SK-N-MC (cell line): ENCODE data around the gene FSTL4.

Source experiments
- DNase-seq: peaks from one replicate; pipeline ENCODE4 v3.0.0-alpha.2; 2011; ENCODE audit warnings: low read depth, low spot score
- H3K27ac ChIP-seq: fragments of 200-600 bp; sonication (generic); 2 replicates; pipeline ENCODE4 v1.5.1; 2016; ENCODE audit warnings: mixed run types
- H3K36me3 ChIP-seq: fragments of 200-600 bp; sonication (generic); 2 replicates; pipeline ENCODE4 v1.6.1; 2017; ENCODE audit warnings: antibody characterized with exemption, low read length, mixed read lengths; ENCODE audit not compliant: insufficient read depth
- H3K4me3 ChIP-seq: fragments of 200-600 bp; sonication (generic); 2 replicates; pipeline ENCODE4 v1.5.1; 2016
- H3K9ac ChIP-seq: fragments of 200-600 bp; sonication (generic); 2 replicates; pipeline ENCODE4 v1.8.0; 2017; ENCODE audit warnings: mixed run types, mixed read lengths; ENCODE audit not compliant: insufficient read length
- H3K9me3 ChIP-seq: fragments of 200-600 bp; sonication (generic); 2 replicates; pipeline ENCODE4 v1.6.1; 2017; ENCODE audit warnings: low read depth, mild to moderate bottlenecking, antibody characterized with exemption, low read length, moderate library complexity, mixed read lengths
- EZH2 ChIP-seq: fragments of 200-600 bp; sonication (generic); IDR thresholded peaks from one replicate; pipeline ENCODE4 v1.6.1; 2017; ENCODE audit warnings: antibody characterized with exemption
- FOXP2 ChIP-seq: optimal IDR thresholded peaks from 2 replicates; pipeline ENCODE3; 2011; ENCODE audit warnings: mild to moderate bottlenecking, moderate library complexity; ENCODE audit not compliant: insufficient read depth; ENCODE audit errors: extremely low read length, control extremely low read depth
- POLR2AphosphoS5 ChIP-seq: IDR thresholded peaks from 2 replicates; pipeline ENCODE4 v1.6.1; 2012; ENCODE audit warnings: mild to moderate bottlenecking, low read depth, low read length, borderline replicate concordance

FSTL4 gene

GRCh38 chr5:133643365-133643764, 31.0 kb upstream of the FSTL4 start:
- no peak for DNase-seq
- no peak overlapping the region for H3K4me3 ChIP-seq
- no peaks in the 10 kb centered on the region for H3K36me3 ChIP-seq
- H3K9ac ChIP-seq = no peak overlapping the region
- no peak overlapping the region for H3K27ac ChIP-seq
- TF ChIP-seq EZH2 (no peak), POLR2AphosphoS5 (no peak), FOXP2 (no peak)
- no peaks in the 10 kb centered on the region for H3K9me3 ChIP-seq

GRCh38 chr5:133642153-133642722, 29.9 kb upstream of the FSTL4 start:
- no peak overlapping the region for H3K27ac ChIP-seq
- TF ChIP-seq POLR2AphosphoS5 (no peak), EZH2 (no peak), FOXP2 (no peak)
- no peaks in the 10 kb centered on the region for H3K9me3 ChIP-seq
- no peak overlapping the region for H3K9ac ChIP-seq
- no peak overlapping the region for H3K4me3 ChIP-seq
- no peaks in the 10 kb centered on the region for H3K36me3 ChIP-seq
- DNase-seq = no peak

- no peak overlapping the region for H3K4me3 ChIP-seq
- no peak for TF ChIP-seq EZH2
- no peak for TF ChIP-seq POLR2AphosphoS5
- no peak for TF ChIP-seq FOXP2
- H3K27ac ChIP-seq = no peak overlapping the region
- H3K36me3 ChIP-seq = no peaks in the 10 kb centered on the region
- no peak for DNase-seq
- no peaks in the 10 kb centered on the region for H3K9me3 ChIP-seq
- no peak overlapping the region for H3K9ac ChIP-seq
These were observed 29.3 kb upstream of the FSTL4 start for GRCh38 chr5:133641683-133642082.

- no peak for DNase-seq
- TF ChIP-seq POLR2AphosphoS5 (no peak), EZH2 (no peak), FOXP2 (no peak)
These were observed 27.6 kb upstream of the FSTL4 start for GRCh38 chr5:133639850-133640528.

GRCh38 chr5:133638436-133638835, 26.1 kb upstream of the FSTL4 start:
- Histone ChIP-seq H3K36me3 (no peaks in the 10 kb centered on the region), H3K4me3 (no peak overlapping the region), H3K9ac (no peak overlapping the region), H3K9me3 (no peaks in the 10 kb centered on the region), H3K27ac (no peak overlapping the region)
- DNase-seq = no peak
- TF ChIP-seq POLR2AphosphoS5 (no peak), FOXP2 (no peak), EZH2 (no peak)

More at GRCh38 chr5:133639850-133640528, 27.6 kb upstream of the FSTL4 start:
- Histone ChIP-seq H3K4me3 (no peak overlapping the region), H3K9ac (no peak overlapping the region), H3K27ac (no peak overlapping the region), H3K9me3 (no peaks in the 10 kb centered on the region), H3K36me3 (no peaks in the 10 kb centered on the region)

GRCh38 chr5:133637206-133637605, 24.9 kb upstream of the FSTL4 start:
- TF ChIP-seq POLR2AphosphoS5 (no peak), FOXP2 (no peak), EZH2 (no peak)
- DNase-seq = no peak
- no peak overlapping the region for H3K27ac ChIP-seq
- no peak overlapping the region for H3K9ac ChIP-seq
- H3K9me3 ChIP-seq = no peaks in the 10 kb centered on the region
- H3K36me3 ChIP-seq = no peaks in the 10 kb centered on the region
- no peak overlapping the region for H3K4me3 ChIP-seq

GRCh38 chr5:133635051-133635450, 22.7 kb upstream of the FSTL4 start:
- Histone ChIP-seq H3K36me3 (no peaks in the 10 kb centered on the region), H3K4me3 (no peak overlapping the region), H3K27ac (no peak overlapping the region), H3K9ac (no peak overlapping the region), H3K9me3 (no peaks in the 10 kb centered on the region)
- no peak for DNase-seq
- TF ChIP-seq FOXP2 = no peak
- no peak for TF ChIP-seq EZH2
- no peak for TF ChIP-seq POLR2AphosphoS5

- Histone ChIP-seq H3K9me3 (no peaks in the 10 kb centered on the region), H3K36me3 (no peaks in the 10 kb centered on the region), H3K9ac (no peak overlapping the region), H3K4me3 (no peak overlapping the region), H3K27ac (no peak overlapping the region)
- TF ChIP-seq EZH2 (no peak), POLR2AphosphoS5 (no peak), FOXP2 (no peak)
- no peak for DNase-seq
These were observed 14.8 kb upstream of the FSTL4 start for GRCh38 chr5:133627180-133627579.
